ENCODE results near the gene SASH3.

- TF ChIP-seq EZH2 (IDR thresholded peaks at IDR 0.05; ENCODE audit: borderline replicate concordance, low read depth, low read length, poor library complexity, severe bottlenecking) (no peak), CTCF (conservative IDR thresholded peaks at IDR 0.05; ENCODE audit: low read depth, low read length) (no peak)
Measured at GRCh38 chrX:129779086-129779672, 570 bp upstream of the SASH3 start.
